Activated CD8-positive, alpha-beta memory T cell treated with anti-CD3 and anti-CD28 coated beads, Interleukin-2, amount 50 U/mL, for 1 hour (primary cell): Measurements from ENCODE around the gene CD44.
A peak's percentile ranks its signal among the peaks of the same experiment; 100 is the strongest.
"Not testable (repeated sequence)": the region's sequence is repeated elsewhere in the genome, so short reads cannot be mapped to it uniquely, and the experiment has no call there.

Source experiments
- DNase-seq: peaks from one replicate; pipeline ENCODE4 v3.0.0-alpha.2; 2020; ENCODE audit errors: extremely low read depth

The CD44 gene

GRCh38 chr11:35211952-35212351 lies 73.0 kb downstream of the CD44 start:
- no peak for DNase-seq

- DNase-seq: no peak
Measured at GRCh38 chr11:35214226-35214770, 75.3 kb downstream of the CD44 start.

GRCh38 chr11:35214792-35215193 lies 75.8 kb downstream of the CD44 start:
- DNase-seq: peak; percentile 7

GRCh38 chr11:35215945-35216344 lies 77.0 kb downstream of the CD44 start:
- DNase-seq: no peak

GRCh38 chr11:35216962-35217678 lies 78.1 kb downstream of the CD44 start:
- DNase-seq: peak; percentile 20

- DNase-seq: no peak
Measured at GRCh38 chr11:35218956-35219355, 80.0 kb downstream of the CD44 start.

- no peak for DNase-seq
Measured at GRCh38 chr11:35223371-35223796, 84.4 kb downstream of the CD44 start.

GRCh38 chr11:35223991-35224390 lies 85.0 kb downstream of the CD44 start:
- DNase-seq: no peak

- DNase-seq: no peak
Measured at GRCh38 chr11:35225946-35226520, 87.1 kb downstream of the CD44 start.

- DNase-seq: not testable (repeated sequence)
Measured at GRCh38 chr11:35226756-35227155, 87.8 kb downstream of the CD44 start.

- DNase-seq: no peak
Measured at GRCh38 chr11:35227576-35228327, 88.8 kb downstream of the CD44 start.

- no peak for DNase-seq
Measured at GRCh38 chr11:35228328-35228725, 89.4 kb downstream of the CD44 start.

- DNase-seq: no peak
Measured at GRCh38 chr11:35230388-35230787, 91.4 kb downstream of the CD44 start.

- no peak for DNase-seq
Measured at GRCh38 chr11:35231076-35231860, 92.3 kb downstream of the CD44 start.

GRCh38 chr11:35232891-35233330 lies 93.9 kb downstream of the CD44 start:
- no peak for DNase-seq

GRCh38 chr11:35233518-35233917 lies 94.5 kb downstream of the CD44 start:
- no peak for DNase-seq

GRCh38 chr11:35234460-35235156 lies 95.6 kb downstream of the CD44 start:
- DNase-seq: no peak

- DNase-seq: no peak
Measured at GRCh38 chr11:35235157-35235468, 96.1 kb downstream of the CD44 start.

GRCh38 chr11:35235498-35235897 lies 96.5 kb downstream of the CD44 start:
- DNase-seq: no peak

GRCh38 chr11:35235936-35236666 lies 97.1 kb downstream of the CD44 start:
- DNase-seq: peak; percentile 62

GRCh38 chr11:35236667-35237003 lies 97.7 kb downstream of the CD44 start:
- no peak for DNase-seq
